Cerebellar nuclear complex (tissue), 1 donor: ENCODE data around the gene RRP12.

Experiments used
- DNase-seq, 2 experiments: peaks; one replicate each; lab custom pipeline; 2025; lab: John Stamatoyannopoulos, UW

RRP12 gene

GRCh38 chr10:97312897-97313296 is 88.2 kb downstream of the RRP12 start:
- DNase-seq = no peak

- no peak for DNase-seq
Measured at GRCh38 chr10:97311111-97311626, 90.0 kb downstream of the RRP12 start.

GRCh38 chr10:97307866-97308780 is 93.0 kb downstream of the RRP12 start:
- no peak for DNase-seq

- no peak for DNase-seq
Measured at GRCh38 chr10:97307441-97307840, 93.7 kb downstream of the RRP12 start.
